Prostate gland (tissue), 2 donors: Measurements from ENCODE around the gene ASPG. TPM values are rescaled to one million over a fixed set of nuclear protein-coding genes. Genes with fewer than 3 reads are reported as not detected.

Experiments
- DNase-seq: peaks from one replicate; pipeline ENCODE4 v3.0.0-alpha.2; 2019; ENCODE audit warnings: low spot score
- H3K27ac ChIP-seq, 2 donors: fragments of 200-600 bp; sonication (generic); 2 replicates each; pipeline ENCODE4 v1.5.1; 2017 to 2019
- H3K27me3 ChIP-seq: fragments of 200-600 bp; sonication (generic); replicated peaks from 2 replicates; pipeline ENCODE4 v1.5.1; 2019; ENCODE audit not compliant: insufficient read depth
- H3K36me3 ChIP-seq, 2 donors: fragments of 200-600 bp; sonication (generic); 1 replicate in 1 of 2; 2 replicates in 1 of 2; pipeline versions ENCODE4 v1.5.1 to v1.8.1; 2017 to 2019
- H3K4me1 ChIP-seq: fragments of 200-600 bp; sonication (generic); replicated peaks from 2 replicates; pipeline ENCODE4 v1.5.1; 2019
- H3K4me3 ChIP-seq, 2 donors: fragments of 200-600 bp; sonication (generic); 2 replicates each; pipeline ENCODE4 v1.5.1; 2017 to 2019
- H3K9me3 ChIP-seq: fragments of 200-600 bp; sonication (generic); 2 replicates; pipeline ENCODE4 v1.5.1; 2017
- CTCF ChIP-seq, 4 experiments: fragments of 200-600 bp in 2 of 4; fragments of 450-650 bp in 2 of 4; sonication (generic) in 2 of 4; IDR thresholded peaks; 1 replicate in 3 of 4; 2 replicates in 1 of 4; pipeline ENCODE4 v1.5.1; 2016 to 2019; ENCODE audit warnings: antibody characterized with exemption in 4 of 4, mild to moderate bottlenecking in 2 of 4, moderate library complexity in 2 of 4
- POLR2A ChIP-seq: fragments of 450-650 bp; IDR thresholded peaks from one replicate; pipeline ENCODE4 v1.6.1; 2016; ENCODE audit warnings: antibody characterized with exemption, mild to moderate bottlenecking
- POLR2AphosphoS5 ChIP-seq: sonication (generic); formaldehyde crosslinking; IDR thresholded peaks from one replicate; pipeline ENCODE4 v1.6.1; 2017; ENCODE audit warnings: antibody characterized with exemption
- WGBS: methylation state at CpG from one replicate; pipeline ENCODE4 v1.1.5; 2018; 5-methylcytosine and 5-hydroxymethylcytosine counted together
- intact Hi-C: fragments of 100-400 bp; cut with DNase I; formaldehyde crosslinking; loops from one replicate; pipeline ENCODE4 v1.14.2; 2022
- total RNA-seq, 2 donors: library from RNA; depleted of rRNA; stranded (reverse); fragments of >200 nt; gene quantifications; one replicate each; pipeline ENCODE4 v1.1.0, GENCODE V29; 2016

The ASPG gene
- total RNA-seq, 2 donors from 2014 or later, result 2.3 TPM; not detected in 1

- H3K4me1 ChIP-seq, result no peaks in the 10 kb centered on the region
- no peak overlapping the region for H3K27ac ChIP-seq
- no peak for TF ChIP-seq POLR2AphosphoS5
- TF ChIP-seq POLR2A, result no peak
- no peak for TF ChIP-seq CTCF (IDR thresholded peaks at IDR 0.05)
- no peak overlapping the region for H3K4me3 ChIP-seq
- no peaks in the 10 kb centered on the region for H3K36me3 ChIP-seq
- no peaks in the 10 kb centered on the region for H3K27me3 ChIP-seq
- no peak for DNase-seq
- intact Hi-C loops, result no loop called here
- H3K9me3 ChIP-seq, result no peaks in the 10 kb centered on the region
- WGBS, result 76% methylated on average over 39 of the region's 51 CpGs
Observed at GRCh38 chr14:104158827-104159798, 73.6 kb downstream of the ASPG start.

GRCh38 chr14:104159990-104160389 lies 74.5 kb downstream of the ASPG start:
- H3K27ac ChIP-seq, result no peak overlapping the region
- no peaks in the 10 kb centered on the region for H3K27me3 ChIP-seq
- H3K4me3 ChIP-seq, result no peak overlapping the region
- no peak for DNase-seq
- WGBS, result 95% methylated on average over 9 of the region's 9 CpGs
- no peaks in the 10 kb centered on the region for H3K36me3 ChIP-seq
- no peak for TF ChIP-seq POLR2AphosphoS5
- TF ChIP-seq CTCF (IDR thresholded peaks at IDR 0.05), result no peak
- TF ChIP-seq POLR2A, result no peak
- intact Hi-C loops, result no loop called here
- no peaks in the 10 kb centered on the region for H3K4me1 ChIP-seq
- no peaks in the 10 kb centered on the region for H3K9me3 ChIP-seq

GRCh38 chr14:104161602-104162367 lies 76.3 kb downstream of the ASPG start:
- TF ChIP-seq CTCF (IDR thresholded peaks at IDR 0.05), result no peak
- no peak for TF ChIP-seq POLR2AphosphoS5
- TF ChIP-seq POLR2A, result no peak
- no peaks in the 10 kb centered on the region for H3K4me1 ChIP-seq
- H3K27ac ChIP-seq, result no peak overlapping the region
- intact Hi-C loops, result no loop called here
- H3K27me3 ChIP-seq, result no peaks in the 10 kb centered on the region
- DNase-seq, result no peak
- H3K4me3 ChIP-seq, result no peak overlapping the region
- no peaks in the 10 kb centered on the region for H3K9me3 ChIP-seq
- no peaks in the 10 kb centered on the region for H3K36me3 ChIP-seq
- 79% methylated on average over 23 of the region's 23 CpGs for whole genome bisulfite sequencing

- intact Hi-C loops, result no loop called here
- 72% methylated on average over 2 of the region's 9 CpGs for WGBS
- H3K4me1 ChIP-seq, result no peaks in the 10 kb centered on the region
- no peak overlapping the region for H3K27ac ChIP-seq
- H3K4me3 ChIP-seq, result no peak overlapping the region
- no peaks in the 10 kb centered on the region for H3K27me3 ChIP-seq
- H3K9me3 ChIP-seq, result no peaks in the 10 kb centered on the region
- H3K36me3 ChIP-seq, result no peaks in the 10 kb centered on the region
- no peak for DNase-seq
- TF ChIP-seq POLR2A, result no peak
- TF ChIP-seq CTCF (IDR thresholded peaks at IDR 0.05), result no peak
- TF ChIP-seq POLR2AphosphoS5, result no peak
Observed at GRCh38 chr14:104162495-104162894, 77.0 kb downstream of the ASPG start.
